Stimulated activated CD4-positive, alpha-beta T cell treated with anti-CD3 and anti-CD28 coated beads, Interleukin-4, amount 100 ng/mL, for 24 hours (primary cell): ENCODE results near the gene CMPK2.

Experiments used
- DNase-seq: peaks from one replicate; pipeline ENCODE4 v3.0.0-alpha.2; 2020

CMPK2 gene

DNA sequence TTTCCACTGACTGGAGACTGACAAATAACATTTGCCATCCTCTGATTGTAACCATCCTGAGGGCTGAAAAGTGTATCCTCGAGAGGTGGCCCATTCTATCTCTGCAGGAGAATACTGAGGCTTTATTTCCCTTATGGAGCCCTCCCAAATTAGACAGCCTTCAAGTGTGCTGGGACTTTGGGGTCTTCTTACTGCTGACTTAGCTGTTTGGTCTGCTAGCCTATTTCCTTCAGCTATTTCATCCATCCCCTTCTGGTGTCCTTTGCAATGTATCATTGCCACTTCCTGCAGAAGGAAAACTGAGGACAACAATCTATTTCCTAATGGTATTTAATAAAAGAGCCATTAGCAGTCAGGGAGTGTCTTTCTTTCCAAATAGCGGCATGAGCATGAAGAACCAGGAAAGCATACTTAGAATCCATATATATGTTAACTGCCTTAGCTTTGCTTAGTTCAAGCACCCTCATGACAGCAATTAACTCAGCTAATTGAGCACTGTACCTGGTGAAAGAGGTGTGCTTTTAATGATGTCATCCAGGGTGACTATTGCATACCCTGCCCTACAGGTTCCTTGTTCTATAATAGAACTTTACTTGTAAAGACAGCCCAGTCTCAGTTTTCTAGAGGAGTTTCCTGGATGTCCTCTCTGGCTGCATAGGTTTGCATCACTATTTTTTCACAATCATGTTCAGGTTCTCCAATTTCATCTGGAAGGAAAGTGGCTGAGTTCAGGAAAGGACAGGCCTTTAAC is 24.0 kb downstream of the CMPK2 start:
- no peak for DNase-seq

DNA sequence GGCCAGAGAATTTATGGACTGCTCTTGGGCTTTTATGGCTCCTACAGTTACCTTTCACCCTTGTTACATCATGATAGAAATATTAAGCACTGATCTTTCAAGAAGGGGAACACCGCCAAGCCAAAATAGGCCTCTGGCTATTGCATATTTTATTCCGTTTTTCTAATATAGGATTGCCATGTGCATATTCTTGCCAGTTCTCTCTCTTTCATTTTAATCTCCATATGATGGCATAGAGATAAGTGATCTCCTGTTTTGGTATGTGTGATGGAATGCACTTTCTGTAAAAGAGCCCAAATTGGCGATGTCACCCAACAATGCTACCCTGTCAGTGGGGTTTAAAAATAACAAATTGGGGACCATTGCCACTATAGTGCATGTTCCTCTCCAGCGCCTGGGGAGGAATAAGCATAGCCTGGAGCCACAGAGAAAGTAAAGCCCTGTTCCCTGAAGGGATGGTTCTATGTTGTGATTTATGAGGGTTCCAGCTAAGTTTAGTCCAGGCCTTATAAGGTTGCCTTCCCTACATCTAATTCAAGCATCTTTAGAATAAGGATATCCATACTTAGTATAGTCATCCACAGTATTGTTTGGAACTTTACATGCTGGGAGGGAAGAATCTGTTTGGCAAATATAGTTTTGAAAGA is 26.9 kb downstream of the CMPK2 start:
- no peak for DNase-seq

DNA sequence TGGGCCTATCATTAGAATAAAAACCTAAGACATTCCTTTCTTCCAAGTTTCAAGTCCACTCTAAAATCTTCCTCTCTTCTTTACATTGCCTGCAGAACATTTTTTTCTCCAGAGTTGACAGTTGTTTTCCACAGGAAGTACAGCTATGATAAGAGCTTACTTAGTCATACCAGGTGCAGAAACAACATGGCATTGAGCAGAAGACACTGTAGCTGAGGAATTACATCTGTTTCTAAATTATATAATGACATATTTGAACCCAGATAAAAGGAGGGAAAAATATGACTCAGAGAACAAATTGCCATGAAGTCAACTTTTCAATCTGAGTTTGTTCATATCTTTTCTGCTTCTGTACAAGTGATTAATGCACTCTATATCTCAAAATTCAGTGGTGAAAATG is 30.2 kb downstream of the CMPK2 start:
- no peak for DNase-seq

DNA sequence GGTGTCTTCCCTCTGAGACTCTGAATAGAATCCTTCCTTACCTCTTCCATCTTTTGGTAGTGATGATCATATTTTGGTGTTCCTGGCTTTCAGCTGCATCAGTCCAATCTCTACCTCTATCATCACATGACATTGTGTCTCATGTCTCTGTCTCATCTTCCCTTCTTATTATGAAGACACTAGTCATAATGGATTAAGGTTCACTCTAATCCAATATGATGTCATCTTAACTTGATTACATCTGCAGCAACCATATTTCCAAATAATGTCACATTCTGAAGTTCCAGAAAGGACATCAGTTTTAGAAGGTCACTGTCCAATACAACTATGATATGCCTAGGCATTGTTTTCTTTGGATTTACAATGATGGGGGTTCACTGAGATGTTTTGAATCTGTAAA is 31.5 kb downstream of the CMPK2 start:
- DNase-seq = no peak

DNA sequence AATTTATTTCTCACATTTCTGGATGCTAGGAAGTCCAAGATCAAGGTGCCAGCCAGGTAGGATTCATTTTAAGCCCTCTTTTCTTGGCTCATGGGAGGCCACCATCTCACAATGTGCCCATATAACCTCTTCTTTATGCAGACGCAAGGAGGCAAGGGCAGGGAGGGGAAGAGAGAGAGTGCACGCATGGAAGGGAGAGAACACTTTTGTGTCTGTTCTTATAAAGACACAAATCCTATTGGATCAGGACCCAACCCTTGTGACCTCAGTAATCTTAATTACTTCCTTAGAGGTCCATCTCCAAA is 32.5 kb downstream of the CMPK2 start:
- no peak for DNase-seq

DNA sequence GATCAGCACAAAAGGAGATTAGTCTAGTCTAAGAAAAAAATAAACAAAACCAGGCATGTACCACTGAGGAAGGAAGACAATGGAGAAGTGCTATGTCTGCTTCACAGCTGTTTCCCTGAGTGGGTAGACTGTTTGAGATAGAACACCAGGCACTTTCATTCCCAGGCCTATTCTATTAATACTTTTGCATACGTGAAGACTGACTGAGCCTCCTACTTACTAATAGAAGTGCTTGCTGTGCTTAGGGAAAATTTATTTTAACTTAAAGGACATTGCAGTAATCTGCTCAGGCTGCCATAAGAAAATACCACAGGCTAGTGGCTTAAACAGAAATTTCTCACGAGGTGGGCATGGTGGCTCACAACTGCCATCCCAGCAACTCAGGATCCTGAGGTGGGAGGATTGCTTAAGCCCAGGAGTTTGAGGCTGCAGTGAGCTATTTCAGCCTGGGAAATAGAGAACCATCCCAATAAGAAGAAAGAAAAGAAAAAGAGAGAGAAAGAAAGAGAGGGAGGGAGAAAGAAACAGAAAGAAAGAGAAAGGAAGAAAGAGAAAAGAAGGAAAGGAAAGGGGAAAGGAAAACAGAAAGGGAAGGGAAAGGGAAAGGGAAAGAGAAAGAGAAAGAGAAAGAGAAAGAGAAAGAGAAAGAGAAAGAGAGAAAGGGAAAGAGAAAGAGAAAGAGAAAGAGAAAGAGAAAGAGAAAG is 33.0 kb downstream of the CMPK2 start:
- DNase-seq = no peak

DNA sequence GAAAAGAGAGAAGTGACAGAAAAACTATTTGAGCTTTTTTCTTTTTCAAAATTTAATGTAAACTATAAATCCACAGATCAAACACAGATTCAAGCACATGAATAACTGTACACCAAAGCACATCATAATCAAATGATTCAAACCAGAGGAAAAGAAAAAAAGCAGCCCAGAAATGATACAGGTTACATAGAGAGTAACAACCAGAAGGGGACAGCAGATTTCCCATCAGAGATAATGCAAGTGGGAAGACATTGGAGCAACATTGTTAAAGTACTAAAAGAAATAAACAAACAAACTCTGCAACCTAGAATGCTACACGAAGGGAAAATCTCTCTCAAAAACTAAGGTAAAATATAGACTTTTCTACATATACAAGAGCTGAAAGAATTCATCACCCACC is 34.5 kb downstream of the CMPK2 start:
- DNase-seq = no peak

DNA sequence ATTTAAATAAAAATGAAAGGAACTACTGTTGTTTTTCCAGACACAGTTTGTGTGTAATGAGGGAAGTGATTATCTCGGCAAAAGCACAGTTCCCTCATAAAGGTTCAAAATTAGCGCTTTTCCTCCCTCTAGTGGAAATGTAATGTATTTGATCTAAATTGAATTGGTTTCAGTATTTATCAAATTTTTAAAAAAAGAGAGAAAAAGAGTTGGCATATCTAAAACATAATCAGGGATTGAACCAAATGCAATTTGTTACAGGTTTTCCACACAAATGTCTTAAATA is 37.5 kb downstream of the CMPK2 start:
- no peak for DNase-seq

DNA sequence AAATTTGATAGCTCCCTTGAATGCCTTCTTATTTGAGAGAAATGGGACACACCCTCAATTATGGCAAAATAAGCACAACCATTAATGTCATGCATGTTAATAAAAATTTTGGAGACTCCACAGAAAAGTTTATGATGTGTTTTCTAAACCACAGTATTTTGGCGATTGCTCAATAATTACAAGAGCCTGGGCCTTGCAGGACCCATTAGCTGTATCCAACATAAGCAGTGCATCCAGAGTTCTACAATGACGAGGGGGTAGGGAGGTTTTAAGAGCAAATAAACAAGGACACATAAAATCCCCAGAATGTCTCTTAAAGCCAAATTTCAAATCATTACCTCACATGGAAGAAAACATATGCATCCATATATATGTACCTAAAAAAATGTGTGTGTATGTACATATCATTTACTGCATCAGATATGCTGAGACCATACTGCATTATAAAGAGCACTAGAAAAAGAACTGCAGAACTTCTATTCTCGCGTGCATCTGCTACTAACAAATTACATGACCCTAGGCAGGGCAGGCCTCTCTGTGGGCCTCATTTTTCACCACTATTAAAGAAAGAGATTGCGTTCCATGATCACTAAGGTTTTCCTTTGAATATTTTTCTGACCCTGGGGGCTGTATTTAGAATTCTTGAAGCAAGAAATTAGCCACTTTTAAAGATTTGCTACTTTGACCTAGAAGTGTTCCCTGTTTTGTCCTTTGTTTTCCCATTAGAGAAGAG is 38.0 kb downstream of the CMPK2 start:
- no peak for DNase-seq

DNA sequence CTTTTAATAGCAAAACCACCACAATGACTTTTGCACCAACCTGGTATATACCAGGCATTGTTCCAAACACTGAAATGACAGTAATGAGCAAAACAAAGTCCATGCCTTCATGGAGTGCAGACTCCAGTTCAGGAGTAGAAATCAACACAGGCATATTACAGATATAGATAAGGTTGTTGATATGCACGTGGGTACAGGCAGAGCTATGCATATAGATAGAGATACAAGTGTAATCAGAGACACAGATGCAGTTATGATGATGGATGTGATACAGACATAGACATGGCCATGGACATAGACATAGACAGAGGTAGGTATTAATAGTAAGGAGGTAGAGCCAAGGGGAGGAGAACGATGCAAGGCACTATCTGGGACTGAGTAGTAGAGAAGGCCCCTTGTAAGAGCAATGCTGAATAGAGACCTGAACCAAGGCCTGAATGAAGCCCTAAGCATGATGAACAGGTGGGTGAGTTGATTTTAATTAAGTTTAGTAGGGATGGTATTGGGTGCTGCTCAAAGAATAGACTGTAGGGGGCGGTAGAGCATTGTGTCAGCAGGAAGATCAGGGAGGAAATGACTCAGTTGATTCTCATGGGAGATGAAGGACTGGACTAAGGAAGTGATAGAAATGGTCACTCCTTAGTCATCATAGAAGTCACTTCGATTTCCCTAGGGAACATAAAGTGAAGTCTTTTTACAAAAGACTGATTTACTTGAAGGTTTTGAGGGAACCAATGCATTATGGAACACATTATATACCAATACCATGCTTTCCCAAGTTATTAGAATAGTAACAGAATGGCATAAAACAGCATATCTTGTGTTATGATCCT is 39.4 kb downstream of the CMPK2 start:
- peak; percentile 68 for DNase-seq

DNA sequence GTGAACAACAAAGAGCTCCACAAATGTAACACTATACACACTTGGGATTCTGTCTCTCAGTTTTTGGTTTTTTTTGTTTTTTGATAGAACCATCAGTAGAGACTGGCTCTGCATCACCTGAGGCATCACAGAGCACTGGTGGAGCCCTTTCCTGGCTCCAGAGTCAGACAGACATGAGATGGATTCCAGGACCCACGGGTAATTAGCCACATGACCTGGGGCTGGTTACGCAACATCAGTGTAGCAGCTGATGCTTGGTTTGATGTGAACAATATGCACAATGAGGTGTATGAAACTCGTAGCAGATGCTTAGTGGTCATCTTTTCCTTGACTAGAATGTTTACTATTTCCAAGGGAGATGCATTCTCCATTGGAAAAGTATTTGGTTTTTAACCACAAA is 40.7 kb downstream of the CMPK2 start:
- DNase-seq = no peak

DNA sequence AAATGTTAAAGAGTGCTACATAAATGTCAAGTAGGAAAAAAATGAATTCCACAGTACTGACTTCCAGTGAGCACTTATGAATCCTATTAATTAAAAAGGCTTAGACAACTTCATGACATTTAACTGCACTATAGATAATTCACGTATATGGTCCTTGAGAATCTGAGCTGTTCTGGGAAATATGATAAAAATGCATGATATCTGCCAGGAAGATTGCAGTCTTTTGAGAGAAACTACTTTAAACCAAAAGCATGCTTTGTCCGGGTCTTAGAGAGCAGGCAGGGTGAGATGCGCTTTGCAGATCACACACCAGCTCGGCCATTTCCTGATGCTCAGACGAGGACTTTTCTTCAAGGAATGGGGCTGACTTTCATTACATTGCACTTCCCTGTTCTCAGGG is 42.6 kb downstream of the CMPK2 start:
- no peak for DNase-seq

DNA sequence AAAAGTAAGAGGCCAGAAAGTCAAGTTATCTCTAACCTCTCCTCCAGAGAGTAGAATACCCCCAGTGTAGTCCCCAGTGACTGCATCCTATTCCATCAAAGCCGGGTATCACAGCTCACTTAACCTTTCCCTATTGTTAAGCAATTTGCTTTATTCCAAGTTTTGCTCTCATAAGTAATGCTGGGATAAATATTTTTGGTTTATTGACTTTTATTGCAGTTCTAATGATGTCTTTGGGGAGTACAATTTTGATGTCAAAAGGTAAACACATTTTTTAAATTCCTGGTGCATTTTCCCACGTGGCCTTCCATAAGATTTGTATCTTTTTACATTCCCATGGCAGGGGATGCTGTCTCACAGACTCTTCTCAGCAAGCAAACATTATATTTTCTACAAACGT is 43.3 kb downstream of the CMPK2 start:
- DNase-seq = no peak

DNA sequence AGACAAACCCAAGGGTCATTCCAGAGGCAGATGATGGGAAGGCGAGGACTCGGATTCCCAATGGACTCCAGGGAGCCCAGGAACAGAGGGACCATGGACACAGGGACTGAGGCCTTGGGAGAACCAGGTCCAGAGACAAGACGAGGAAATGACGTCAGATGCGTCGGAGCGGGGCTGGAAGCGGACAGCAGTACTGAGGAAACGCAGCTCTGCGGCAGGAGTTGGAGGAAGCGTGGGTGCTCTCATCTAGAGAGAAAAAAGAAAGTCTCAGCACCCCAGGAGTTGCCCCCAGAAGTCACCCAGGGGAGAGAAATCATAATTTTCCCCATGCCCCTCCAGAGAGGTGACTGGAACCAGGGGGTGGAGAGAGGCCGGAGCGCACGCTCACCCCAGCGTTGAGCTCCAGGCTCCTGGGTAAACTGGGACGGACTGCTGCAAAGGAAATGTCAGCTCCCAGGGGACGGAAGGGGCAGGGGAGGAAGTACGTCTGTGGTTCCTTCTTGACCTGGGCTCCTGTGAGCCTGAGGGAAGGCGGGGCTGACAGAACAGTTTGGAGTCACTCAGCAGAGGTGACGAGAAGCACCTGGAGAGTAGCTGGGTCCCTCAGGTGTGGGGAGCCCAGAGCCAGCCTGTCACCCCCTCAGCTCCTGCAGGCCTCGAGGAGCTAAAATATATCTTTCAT is 44.7 kb downstream of the CMPK2 start:
- DNase-seq = no peak

DNA sequence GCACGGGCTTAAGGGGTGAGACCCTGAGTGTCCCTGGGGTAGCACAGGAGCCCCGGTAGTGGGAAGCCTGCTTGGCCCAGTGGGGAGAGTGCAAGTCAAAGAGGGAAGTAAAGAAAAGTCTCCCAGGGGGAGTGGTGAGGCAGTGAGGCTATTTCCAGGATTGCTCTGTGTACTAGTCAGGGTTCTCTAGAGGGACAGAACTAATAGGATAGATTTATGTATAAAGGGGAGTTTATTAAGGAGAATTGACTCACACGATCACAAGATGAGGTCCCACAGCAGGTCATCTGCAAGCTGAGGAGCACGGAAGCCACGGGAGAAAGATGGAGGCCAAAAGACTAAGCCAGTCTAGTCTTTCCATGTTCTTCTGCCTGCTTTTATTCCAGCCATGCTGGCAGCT is 45.5 kb downstream of the CMPK2 start:
- no peak for DNase-seq

DNA sequence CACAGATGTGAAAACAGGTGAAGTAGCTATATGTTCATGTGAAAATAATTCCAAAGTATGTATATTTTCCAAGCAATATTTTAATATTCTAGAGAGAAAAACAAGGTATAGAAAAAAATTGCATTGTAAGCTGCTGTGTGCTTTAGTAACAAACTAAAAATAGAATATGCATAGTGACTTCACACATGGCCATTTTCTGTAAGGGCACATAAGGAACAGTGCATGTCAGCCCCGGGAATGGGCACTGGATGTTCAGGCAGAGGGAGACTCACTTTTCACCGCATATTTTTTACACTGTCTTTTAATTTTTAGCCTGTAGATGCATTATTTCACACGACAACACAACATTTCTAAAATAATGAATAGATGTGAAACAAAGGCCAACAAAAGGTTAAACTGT is 46.0 kb downstream of the CMPK2 start:
- DNase-seq = no peak

DNA sequence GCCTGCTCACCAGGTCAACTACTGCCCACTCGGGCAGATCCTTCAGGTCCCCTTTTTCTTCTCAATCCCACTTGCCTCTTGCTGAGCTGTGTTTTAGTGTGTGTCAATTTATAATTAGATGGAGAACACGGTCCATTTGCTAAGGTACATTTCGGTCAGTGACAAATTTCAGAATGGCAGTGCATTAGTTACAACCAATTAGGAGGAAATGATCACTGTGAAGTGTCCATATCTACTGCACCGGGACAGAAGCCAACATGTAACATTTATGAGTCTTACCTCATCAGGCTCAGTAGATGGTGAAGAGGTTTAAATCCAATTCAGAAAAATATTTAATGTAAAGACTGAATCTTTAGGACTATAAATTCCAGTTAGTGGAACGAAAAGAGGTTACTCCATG is 47.7 kb downstream of the CMPK2 start:
- no peak for DNase-seq

DNA sequence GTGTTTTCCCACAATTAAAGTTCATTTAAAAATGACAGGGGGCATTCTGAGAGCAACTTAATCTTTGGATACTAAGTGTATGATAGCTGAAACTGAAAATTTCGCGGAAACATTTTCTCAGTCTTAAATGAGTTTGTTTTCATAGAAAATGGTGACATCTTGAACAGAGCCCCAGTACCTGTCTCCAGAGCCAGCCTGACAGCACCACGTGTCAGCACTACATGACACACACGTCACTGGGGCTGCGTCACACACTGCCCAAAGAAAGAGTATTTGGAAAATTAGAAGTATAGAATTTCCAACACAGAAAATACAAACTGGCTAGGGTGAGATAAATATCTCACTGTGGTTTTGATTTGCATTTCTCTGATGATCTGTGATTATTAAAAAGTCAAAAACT is 50.8 kb downstream of the CMPK2 start:
- no peak for DNase-seq

DNA sequence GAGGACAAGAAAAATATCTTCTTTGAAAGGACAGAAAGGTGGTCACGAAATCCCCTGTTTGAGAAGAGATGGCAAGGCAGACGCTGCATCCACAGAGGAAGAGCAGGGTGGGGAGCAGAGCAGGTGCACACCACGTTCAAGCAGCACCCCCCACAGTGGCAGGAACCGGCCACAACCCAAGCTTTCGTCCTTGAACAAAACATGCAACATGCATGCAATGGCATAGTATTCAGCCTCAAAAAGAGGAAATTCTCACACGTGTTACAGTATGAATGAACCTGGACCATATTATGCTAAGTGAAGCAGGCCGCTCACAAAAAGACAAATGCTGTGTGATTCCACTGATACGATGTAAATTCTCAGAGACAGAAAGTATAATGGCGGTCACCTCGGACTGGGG is 51.4 kb downstream of the CMPK2 start:
- DNase-seq = no peak

DNA sequence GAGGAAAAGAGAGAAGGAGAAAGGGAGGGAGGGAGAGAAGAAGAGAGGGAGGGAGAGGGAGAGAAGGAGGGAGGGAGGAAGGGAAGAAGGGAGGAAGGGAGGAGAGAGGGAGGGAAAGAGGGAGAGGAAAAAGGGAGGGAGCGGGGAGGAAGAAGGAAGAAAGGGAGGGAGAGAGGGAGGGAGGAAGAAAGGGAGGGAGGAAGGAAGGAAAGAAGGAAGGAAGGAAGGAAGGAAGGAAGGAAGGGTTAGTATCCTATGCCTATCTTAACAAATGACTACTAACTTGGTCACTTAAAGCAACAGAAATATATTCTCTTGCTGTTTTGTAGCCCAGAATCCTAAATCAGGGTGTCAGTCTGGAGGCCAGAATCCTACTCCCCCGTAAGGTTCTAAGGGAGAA is 52.1 kb downstream of the CMPK2 start:
- DNase-seq = no peak

DNA sequence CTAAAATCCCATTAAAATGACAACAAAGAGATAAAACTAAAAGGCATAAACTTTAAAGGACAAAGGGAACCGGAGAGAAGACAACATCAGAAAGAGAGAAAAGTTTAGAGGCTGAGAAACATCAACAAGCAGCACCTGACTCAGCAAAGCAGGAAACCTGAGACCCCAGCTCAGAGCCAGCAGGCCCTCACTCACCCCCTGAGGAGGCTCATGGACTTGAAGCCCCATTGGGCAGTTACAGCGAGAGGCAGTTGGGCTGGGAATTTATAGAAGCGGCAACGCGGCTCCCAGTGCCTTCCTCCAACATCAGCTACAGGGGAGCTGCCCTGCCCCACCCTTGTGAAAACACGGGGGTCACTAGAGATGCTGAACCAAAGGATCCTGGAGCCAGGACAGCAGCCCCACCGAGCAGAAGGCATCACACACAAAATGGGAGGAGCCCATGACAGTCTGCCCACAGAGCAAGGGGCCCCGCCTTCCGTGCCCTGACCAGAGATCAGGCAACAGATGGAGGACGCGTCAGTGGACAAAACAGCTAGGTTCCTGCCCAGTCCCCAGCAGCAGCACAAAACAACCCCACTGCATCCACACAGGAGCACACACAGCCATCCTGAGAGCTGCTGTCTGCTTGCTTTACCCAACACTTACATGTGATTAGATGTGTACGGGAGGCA is 52.7 kb downstream of the CMPK2 start:
- no peak for DNase-seq

DNA sequence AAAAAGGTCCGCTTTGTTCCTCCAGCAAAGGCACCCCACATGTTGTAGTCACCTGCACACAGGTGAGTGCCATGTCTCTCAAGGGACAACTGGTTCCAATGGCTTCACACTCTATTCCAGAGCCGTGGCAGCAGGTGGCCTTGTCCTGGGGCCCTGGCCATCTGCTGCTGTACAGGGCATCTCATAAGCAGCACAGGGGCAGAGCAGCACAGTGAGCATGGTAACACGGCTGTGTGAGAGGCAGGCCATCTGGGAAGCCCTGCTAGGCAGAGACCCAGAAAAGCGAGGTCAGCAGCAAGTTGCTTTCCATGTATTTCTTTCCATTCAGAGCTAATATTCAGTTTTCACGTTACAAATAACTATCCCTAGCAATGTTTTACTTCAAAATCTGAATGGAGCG is 54.7 kb downstream of the CMPK2 start:
- DNase-seq = no peak
